HCT116 (cell line): ENCODE data around the gene LYPD4.

Source experiments
- CTCF ChIP-seq, 3 experiments: fragments of 200-600 bp in 1 of 3; sonication (generic) in 1 of 3; IDR thresholded peaks in 2 of 3; conservative IDR thresholded peaks in 1 of 3; 2 replicates each; pipeline ENCODE4 v1.5.1; 2012 to 2017; ENCODE audit warnings: low read depth in 2 of 3, low read length in 2 of 3, antibody characterized with exemption in 1 of 3, borderline replicate concordance in 1 of 3, control low read depth in 1 of 3, mild to moderate bottlenecking in 1 of 3, mixed read lengths in 1 of 3, mixed run types in 1 of 3, moderate library complexity in 1 of 3; ENCODE audit not compliant: insufficient read depth in 1 of 3
- EZH2phosphoT487 ChIP-seq: fragments of 200-600 bp; IDR thresholded peaks from 2 replicates; pipeline ENCODE4 v1.6.1; 2018; ENCODE audit warnings: antibody characterized with exemption, borderline replicate concordance
- RAD21 ChIP-seq: IDR thresholded peaks from 2 replicates; pipeline ENCODE4 v1.6.1; 2012; ENCODE audit warnings: low read depth, mild to moderate bottlenecking
- SIN3A ChIP-seq: IDR thresholded peaks from 2 replicates; pipeline ENCODE4 v1.6.1; 2012; ENCODE audit warnings: low read depth
- TCF7L2 ChIP-seq: IDR thresholded peaks from 2 replicates; pipeline ENCODE4 v1.7.0; 2011; ENCODE audit warnings: borderline replicate concordance, inconsistent platforms; ENCODE audit not compliant: insufficient read depth, insufficient read length; ENCODE audit errors: extremely low read depth
- YY1 ChIP-seq: IDR thresholded peaks from 2 replicates; pipeline ENCODE4 v1.6.1; 2011; ENCODE audit warnings: low read length, low read depth, moderate library complexity, mild to moderate bottlenecking; ENCODE audit not compliant: insufficient replicate concordance; ENCODE audit errors: extremely low read depth

- TF ChIP-seq CTCF (IDR thresholded peaks at IDR 0.05 in 2 of 3, conservative IDR thresholded peaks at IDR 0.05 in 1 of 3; ENCODE audit: borderline replicate concordance in 1 of 3, insufficient read depth in 1 of 3, low read depth in 2 of 3, low read length in 2 of 3), result no peak
- TF ChIP-seq YY1, result no peak
- TF ChIP-seq RAD21, result no peak
- TF ChIP-seq EZH2phosphoT487, result no peak
- no peak for TF ChIP-seq TCF7L2
- TF ChIP-seq SIN3A, result no peak
Observed at GRCh38 chr19:41811036-41811435, 33.4 kb downstream of the LYPD4 start.
